K562 (cell line): ENCODE measurements around the gene DLX3. TPM values are rescaled to one million over a fixed set of nuclear protein-coding genes. Genes with fewer than 3 reads are reported as not detected.

ENCODE experiments used
- ATAC-seq: fragments of 200-7000 bp; cut with Tn5 transposase; 3 replicates; pipeline ENCODE4 v1.9.1; 2020; ENCODE audit warnings: moderate library complexity
- BruUV-seq: library from RNA; stranded (reverse); fragments of 400-500 nt; replicated peaks from 2 replicates; lab custom pipeline; 2021; lab: Mats Ljungman, UMichigan
- CTCF ChIA-PET: fragments of 300-600 bp; formaldehyde crosslinking; extraction: SDS; loops from one replicate; lab custom pipeline; 2021; ENCODE audit warnings: low intra/inter-chr PET ratio; lab: Yijun Ruan, JAX
- POLR2A ChIA-PET: fragments of 300-600, 350-650 bp; sonication (Branson Sonifier 250); formaldehyde crosslinking; extraction: SDS; loops from one replicate; lab custom pipeline; 2021; ENCODE audit warnings: antibody characterized with exemption, inconsistent platforms; lab: Yijun Ruan, JAX
- DNase-seq, 4 experiments: peaks; one replicate each; pipeline versions ENCODE4 v3.0.0 to v3.0.0-alpha.2; 2011 to 2018; ENCODE audit warnings: low spot score in 3 of 4, mixed read lengths in 3 of 4; ENCODE audit errors: extremely low read depth in 1 of 4
- FAIRE-seq: peaks from 2 replicates; lab custom pipeline; 2011; peaks lifted over from hg19 to GRCh38; lab: Jason Lieb, UNC
- H2AFZ ChIP-seq: 2 replicates; pipeline ENCODE4 v1.6.0; 2011; ENCODE audit warnings: low read depth, low read length, control low read depth, inconsistent platforms
- H3K27ac ChIP-seq: fragments of 200-600 bp; 3 replicates; pipeline ENCODE4 v1.8.0; 2011; ENCODE audit warnings: low read depth, mild to moderate bottlenecking, control low read depth, inconsistent platforms, low read length, moderate library complexity, mixed read lengths; ENCODE audit errors: extremely low read depth
- H3K27me3 ChIP-seq, 2 experiments: fragments of 300-600 bp in 1 of 2; 2 replicates in 1 of 2; 3 replicates in 1 of 2; pipeline versions ENCODE4 v1.6.0 to v1.8.0; 2011; ENCODE audit warnings: inconsistent platforms in 2 of 2, low read length in 2 of 2, mild to moderate bottlenecking in 1 of 2, mixed read lengths in 1 of 2, moderate library complexity in 1 of 2; ENCODE audit not compliant: control insufficient read depth in 2 of 2, insufficient read depth in 2 of 2
- H3K36me3 ChIP-seq: fragments of 300-600 bp; 3 replicates; pipeline ENCODE4 v1.8.0; 2011; ENCODE audit warnings: mild to moderate bottlenecking, low read length, inconsistent platforms; ENCODE audit not compliant: control insufficient read depth, insufficient read depth
- H3K4me1 ChIP-seq, 2 experiments: fragments of 200-600 bp in 1 of 2; replicated peaks in 1 of 2; 2 replicates in 1 of 2; 3 replicates in 1 of 2; pipeline versions ENCODE4 v1.5.1 to v1.8.0; 2011; ENCODE audit warnings: inconsistent platforms in 2 of 2, low read length in 2 of 2, mild to moderate bottlenecking in 1 of 2, mixed read lengths in 1 of 2, moderate library complexity in 1 of 2; ENCODE audit not compliant: control insufficient read depth in 2 of 2, insufficient read depth in 2 of 2
- H3K4me2 ChIP-seq: 2 replicates; pipeline ENCODE4 v1.6.1; 2011; ENCODE audit warnings: low read length, control low read depth, inconsistent platforms, mixed read lengths; ENCODE audit not compliant: insufficient read depth
- H3K4me3 ChIP-seq: fragments of 200-600 bp; sonication (generic), shearing (Covaris generic); 2 replicates; pipeline ENCODE4 v1.5.1; 2016; ENCODE audit warnings: control low read depth, inconsistent platforms
- H3K79me2 ChIP-seq: fragments of 200-600 bp; 3 replicates; pipeline ENCODE4 v1.8.0; 2011; ENCODE audit warnings: low read length, inconsistent platforms; ENCODE audit not compliant: control insufficient read depth, insufficient read depth
- H3K9ac ChIP-seq, 2 experiments: 2 replicates each; pipeline versions ENCODE4 v1.6.0 to v1.6.1; 2011; ENCODE audit warnings: low read depth in 2 of 2, low read length in 2 of 2, control low read depth in 1 of 2, inconsistent platforms in 1 of 2, mild to moderate bottlenecking in 1 of 2, mixed read lengths in 1 of 2; ENCODE audit not compliant: insufficient read depth in 1 of 2
- H3K9me1 ChIP-seq: one replicate; pipeline ENCODE4 v1.6.0; 2011; ENCODE audit warnings: inconsistent platforms, mild to moderate bottlenecking, low read length, moderate library complexity; ENCODE audit not compliant: control insufficient read depth, insufficient read depth
- H3K9me3 ChIP-seq: replicated peaks from 2 replicates; pipeline ENCODE4 v1.5.1; 2011; ENCODE audit warnings: low read depth, low read length, inconsistent platforms; ENCODE audit not compliant: control insufficient read depth, insufficient read depth
- H4K20me1 ChIP-seq: replicated peaks from 2 replicates; pipeline ENCODE4 v1.6.1; 2011; ENCODE audit warnings: low read length, inconsistent platforms, mixed read lengths; ENCODE audit not compliant: control insufficient read depth, insufficient read depth
- ATF3 ChIP-seq, 2 experiments: fragments of 450-650 bp in 1 of 2; sonication (generic) in 1 of 2; formaldehyde crosslinking in 1 of 2; IDR thresholded peaks in 1 of 2; conservative IDR thresholded peaks in 1 of 2; 2 replicates each; pipeline versions ENCODE4 v1.6.1 to v1.8.1; 2016 to 2023; ENCODE audit warnings: mild to moderate bottlenecking in 2 of 2, moderate library complexity in 2 of 2, inconsistent platforms in 1 of 2, missing genetic modification reagents in 1 of 2
- CEBPB ChIP-seq: fragments of 450-650 bp; IDR thresholded peaks from 2 replicates; pipeline ENCODE4 v1.6.1; 2016; ENCODE audit warnings: missing genetic modification characterization, missing compliant biosample characterization
- CLOCK ChIP-seq: fragments of 250-450 bp; sonication (Bioruptor Pico); IDR thresholded peaks from 2 replicates; pipeline ENCODE4 v1.4.0; 2020; ENCODE audit warnings: mild to moderate bottlenecking, moderate library complexity, borderline replicate concordance
- CREM ChIP-seq: IDR thresholded peaks from 2 replicates; pipeline ENCODE4 v1.6.1; 2014; ENCODE audit warnings: antibody characterized with exemption, low read depth
- MAFF ChIP-seq: IDR thresholded peaks from 2 replicates; pipeline ENCODE4 v1.6.1; 2012; ENCODE audit warnings: low read length, improper control_type of control experiment
- NR4A1 ChIP-seq, 2 experiments: fragments of 250-450 bp in 1 of 2; fragments of 450-650 bp in 1 of 2; sonication (Bioruptor Pico) in 1 of 2; IDR thresholded peaks; 2 replicates each; pipeline versions ENCODE4 v1.4.0 to v1.6.1; 2016 to 2020; ENCODE audit warnings: mild to moderate bottlenecking in 2 of 2, missing compliant biosample characterization in 1 of 2, missing genetic modification characterization in 1 of 2, moderate library complexity in 1 of 2
- NUFIP1 ChIP-seq: fragments of 450-650 bp; IDR thresholded peaks from 2 replicates; pipeline ENCODE4 v1.6.1; 2018; ENCODE audit not compliant: partially characterized antibody
- POLR3A ChIP-seq: IDR thresholded peaks from 2 replicates; pipeline ENCODE4 v1.6.1; 2011; ENCODE audit warnings: borderline replicate concordance, mild to moderate bottlenecking, moderate library complexity; ENCODE audit not compliant: insufficient read length, insufficient read depth; ENCODE audit errors: extremely low read depth
- RBBP5 ChIP-seq: fragments of 200-600 bp; sonication (generic); IDR thresholded peaks from 2 replicates; pipeline ENCODE4 v1.6.1; 2012; ENCODE audit warnings: borderline replicate concordance, mild to moderate bottlenecking, low read length, control low read depth, inconsistent platforms; ENCODE audit not compliant: insufficient read depth, poor library complexity, severe bottlenecking
- TFAP4 ChIP-seq: sonication (generic); formaldehyde crosslinking; IDR thresholded peaks from 2 replicates; pipeline ENCODE4 v1.8.0; 2022; ENCODE audit warnings: missing genetic modification reagents, mild to moderate bottlenecking, moderate library complexity, borderline replicate concordance
- ZNF217 ChIP-seq: sonication (generic); formaldehyde crosslinking; IDR thresholded peaks from 2 replicates; pipeline ENCODE4 v1.8.0; 2022; ENCODE audit warnings: mild to moderate bottlenecking, missing genetic modification reagents
- WGBS: fragments of 100-300 bp; shearing (Covaris generic); methylation state at CpG from one replicate; pipeline ENCODE4 v1.1.6; 2016; ENCODE audit warnings: low coverage, mixed read lengths; ENCODE audit not compliant: insufficient coverage; ENCODE audit errors: missing lambda C conversion rate; 5-methylcytosine and 5-hydroxymethylcytosine counted together
- in situ Hi-C: fragments of 300-500 bp; cut with MboI; formaldehyde crosslinking; loops from 4 replicates; pipeline ENCODE4 v1.15.0; 2018; ENCODE audit warnings: inconsistent platforms, mixed read lengths
- intact Hi-C: fragments of 100-400 bp; cut with micrococcal nuclease; formaldehyde crosslinking; loops from 2 replicates; pipeline ENCODE4 v1.14.2; 2022
- polyA plus RNA-seq, 8 experiments: library from polyadenylated mRNA; depleted of rRNA in 4 of 8; stranded (reverse) in 5 of 8; unstranded in 3 of 8; fragments of >200 nt; fragmentation: Nextera tagmentation in 2 of 8; fragmentation: Illumina TruSeq in 1 of 8; extraction: Ambion mirVana in 2 of 8; extraction: Trizol in 1 of 8; gene quantifications; 2 replicates each; pipeline versions ENCODE4 v1.2.1 to v1.2.3, GENCODE V29; 2011 to 2014; ENCODE audit warnings: inconsistent platforms in 1 of 8, missing spikeins in 1 of 8
- total RNA-seq, 7 experiments: library from RNA; depleted of rRNA in 6 of 7; stranded (reverse); fragments of >200 nt in 6 of 7; fragmentation: Illumina TruSeq in 2 of 7; extraction: Trizol in 2 of 7; gene quantifications; 2 replicates each; pipeline versions ENCODE4 v1.2.1 to v1.2.3, GENCODE V29; 2011 to 2021; ENCODE audit warnings: low replicate concordance in 1 of 7

DLX3 gene
- total and polyA plus RNA-seq, 9 of the 15 experiments (the other 6 are each of a cell fraction or from before 2014, with no cell fraction given): not detected

- TF ChIP-seq CLOCK (CRISPR knock-in tag) (no peak), TFAP4 (0 out of 2 replicates have a peak, but pooled peaks have one; percentile 4)
Measured at GRCh38 chr17:49969134-49969759, 25.8 kb downstream of the DLX3 start, which contains the start of gene DLX4 (continued).

DNA sequence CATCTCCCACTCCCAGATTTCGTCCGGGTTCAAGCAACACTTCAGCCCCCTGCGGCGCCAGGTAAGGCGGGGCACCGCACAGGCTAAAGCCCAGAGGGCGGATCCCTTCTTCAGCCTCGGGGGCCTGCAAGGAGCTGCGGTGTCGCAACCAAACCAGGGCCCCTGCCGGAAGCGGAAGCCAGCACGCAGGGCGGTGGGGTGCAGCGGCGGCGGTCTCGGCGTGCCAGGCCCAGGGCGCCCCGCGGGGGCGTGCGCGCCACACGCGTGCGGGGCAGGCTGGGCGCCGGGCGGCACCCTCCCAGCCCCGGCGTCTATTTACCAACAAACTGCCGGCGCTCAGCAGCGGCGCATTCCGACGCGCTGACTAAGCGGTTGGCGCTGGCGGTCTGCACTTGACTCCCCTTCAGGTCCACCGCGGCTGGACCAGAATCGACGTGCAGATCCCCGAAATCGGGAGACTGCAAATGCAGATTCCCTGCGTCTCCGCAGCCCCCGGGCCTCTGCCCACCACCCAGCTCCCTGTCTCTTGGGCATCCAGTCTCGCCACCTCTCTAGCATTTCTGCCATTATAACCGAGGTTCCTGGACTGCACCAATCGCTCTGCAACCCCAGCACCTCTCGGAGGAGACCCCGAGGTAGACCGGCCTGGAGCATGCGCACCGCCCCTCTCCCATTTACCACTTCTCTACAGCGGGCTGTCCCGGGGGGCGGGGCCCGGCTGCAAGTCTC lies 26.5 kb downstream of the DLX3 start:
- peaks cover 0 to 41% of the 10 kb centered on the region in 2 experiments; a peak in 3 of 5 replicates for H3K4me1 ChIP-seq
- no peaks in the 10 kb centered on the region for H3K79me2 ChIP-seq
- H3K9ac ChIP-seq: peak overlapping the region; percentile 21 to 94; a peak in 3 of 4 replicates
- H3K9me1 ChIP-seq: peaks cover 2% of the 10 kb centered on the region
- H3K4me2 ChIP-seq: peak overlapping the region; percentile 75
- ChIA-PET CTCF (interaction anchor here (0.8 kb wide), 1 partner anchor 30 kb away, joined by 7 read pairs; no protein-coding TSS in a partner anchor), POLR2A (interaction anchor here (0.6 to 0.7 kb wide), 2 partner anchors 9 to 398 kb away, joined by 3 read pairs; no protein-coding TSS in a partner anchor)
- FAIRE-seq (no peak), DNase-seq (peak; percentile 75 to 93 (median 90)), ATAC-seq (peak; percentile 95)
- WGBS: under 1% methylated on average over 58 of the region's 64 CpGs
- H3K9me3 ChIP-seq: no peaks in the 10 kb centered on the region
- no TSS peak for BruUV-seq
- peak overlapping the region; percentile 83 for H2AFZ ChIP-seq
- H3K27me3 ChIP-seq: peaks cover 57 to 96% of the 10 kb centered on the region in 2 experiments
- H4K20me1 ChIP-seq: peaks cover 4% of the 10 kb centered on the region; the same call in 1 of the 2 replicates
- in situ Hi-C loops: no loop called here
- no peaks in the 10 kb centered on the region for H3K36me3 ChIP-seq
- H3K4me3 ChIP-seq: peak overlapping the region; percentile 49
- H3K27ac ChIP-seq: no peak overlapping the region
- intact Hi-C loops: no loop called here
- TF ChIP-seq NUFIP1: no peak
- no peak for TF ChIP-seq ZNF217 (CRISPR knock-in tag)
- TF ChIP-seq POLR3A: no peak
- TF ChIP-seq CREM: peak; percentile 6; the same call in 1 of the 2 replicates
- TF ChIP-seq NR4A1 (CRISPR knock-in tag; IDR thresholded peaks at IDR 0.05): no peak
- TF ChIP-seq NR4A1 (tag; IDR thresholded peaks at IDR 0.05): no peak
- TF ChIP-seq ATF3 (IDR thresholded peaks at IDR 0.05): peak; percentile 61
- 0 out of 2 replicates have a peak, but pooled peaks have one; percentile 48 for TF ChIP-seq ATF3 (CRISPR knock-in tag; conservative IDR thresholded peaks at IDR 0.05)
- peak; percentile 60 for TF ChIP-seq RBBP5
- no peak for TF ChIP-seq MAFF
- peak; percentile 91 for TF ChIP-seq CEBPB (tag)
